ENCODE measurements around the gene CNTNAP5.

CNTNAP5 gene

DNA sequence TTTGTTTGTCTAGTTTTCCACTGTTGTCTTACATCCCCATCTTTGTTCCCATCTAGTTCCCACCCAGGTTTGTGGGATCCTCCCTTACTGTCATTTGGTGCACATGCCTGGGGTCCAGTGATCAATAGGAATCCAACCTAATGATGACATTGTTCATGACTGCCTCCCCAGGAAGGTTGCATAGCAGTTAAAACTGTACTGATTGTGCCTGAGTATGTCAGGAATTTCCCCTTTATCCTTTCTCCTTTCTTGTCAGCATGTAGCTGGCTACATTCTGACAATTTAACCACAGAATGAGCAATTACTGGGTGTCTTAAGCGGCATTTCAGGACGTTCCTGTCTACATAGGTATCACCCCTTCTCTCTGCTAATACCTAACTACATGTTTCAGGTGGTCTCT lies 653.0 kb downstream of the CNTNAP5 start:
- H3K4me3 ChIP-seq (ENCODE audit: low read length), result no peak overlapping the region
- DNase-seq (ENCODE audit: low read depth), result no peak
- no peak for TF ChIP-seq CTCF (conservative IDR thresholded peaks at IDR 0.05; ENCODE audit: low read depth, low read length)

DNA sequence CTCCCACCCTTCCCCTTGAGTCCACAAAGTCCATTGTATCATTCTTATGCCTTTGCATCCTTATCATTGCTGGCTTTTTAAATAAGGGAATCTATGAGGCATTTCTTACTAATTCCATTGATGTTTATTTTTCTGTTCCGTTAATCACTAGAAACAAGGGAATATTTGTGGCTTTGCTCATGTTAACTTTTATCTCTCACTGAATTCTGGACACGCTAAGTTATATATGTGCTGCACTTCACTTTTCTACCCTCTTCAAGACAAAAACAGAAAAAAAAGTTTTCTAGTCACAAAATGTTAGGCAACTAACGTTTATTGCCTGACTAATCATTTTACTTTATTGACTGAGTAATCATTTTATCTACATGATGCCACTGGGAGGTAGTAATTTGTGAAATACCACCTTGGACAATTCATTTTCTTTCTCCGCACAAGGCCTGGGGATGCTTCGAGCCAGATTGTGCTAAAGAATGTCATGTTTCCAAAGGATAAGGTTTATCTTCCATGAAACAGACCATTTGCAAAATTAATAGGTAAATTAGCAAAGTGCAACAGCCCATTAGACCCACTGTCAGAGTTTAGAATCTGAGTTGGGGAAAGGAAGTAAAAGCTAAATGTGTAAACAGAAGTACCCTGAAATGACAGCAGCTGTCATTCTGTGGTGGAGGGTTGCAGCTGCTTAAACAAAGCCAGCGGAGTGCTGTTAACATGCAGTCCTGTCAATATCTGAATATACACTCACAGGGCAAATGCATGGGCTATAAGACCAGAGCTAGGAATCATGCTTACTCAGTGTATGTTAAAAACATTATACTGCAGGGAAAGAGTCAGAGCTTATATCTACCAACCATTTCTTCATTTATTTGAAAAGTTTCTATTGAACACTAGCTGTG lies 658.7 kb downstream of the CNTNAP5 start:
- no peak for DNase-seq (ENCODE audit: low read depth)
- no peak for TF ChIP-seq CTCF (conservative IDR thresholded peaks at IDR 0.05; ENCODE audit: low read depth, low read length)
- H3K4me3 ChIP-seq (ENCODE audit: low read length), result no peak overlapping the region

GRCh38 chr2:124689348-124689747 lies 664.3 kb downstream of the CNTNAP5 start:
- no peak for TF ChIP-seq CTCF (conservative IDR thresholded peaks at IDR 0.05; ENCODE audit: low read depth, low read length)
- no peak overlapping the region for H3K4me3 ChIP-seq (ENCODE audit: low read length)
- DNase-seq (ENCODE audit: low read depth), result no peak

DNA sequence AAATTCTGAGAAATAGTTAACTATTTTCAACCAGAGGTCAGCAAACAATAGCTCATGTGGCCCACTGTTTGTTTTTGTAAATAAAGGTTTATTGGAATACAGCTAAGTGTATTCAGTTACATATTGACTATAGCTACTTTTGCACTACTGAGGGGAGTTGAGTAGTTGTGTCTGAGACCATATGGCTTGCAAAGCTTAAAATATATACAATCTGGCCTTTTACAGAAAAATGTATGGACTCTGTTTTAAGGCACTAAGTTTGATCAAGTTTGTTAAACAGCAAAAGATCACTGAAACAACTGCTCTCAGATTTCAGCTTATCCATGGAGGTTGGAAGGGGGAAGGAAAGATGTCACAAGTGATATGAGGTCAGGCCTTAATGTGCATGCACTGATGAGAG lies 667.1 kb downstream of the CNTNAP5 start:
- H3K4me3 ChIP-seq (ENCODE audit: low read length), result no peak overlapping the region
- no peak for TF ChIP-seq CTCF (conservative IDR thresholded peaks at IDR 0.05; ENCODE audit: low read depth, low read length)
- no peak for DNase-seq (ENCODE audit: low read depth)

GRCh38 chr2:124692707-124693106 lies 667.6 kb downstream of the CNTNAP5 start:
- DNase-seq (ENCODE audit: low read depth), result no peak
- TF ChIP-seq CTCF (conservative IDR thresholded peaks at IDR 0.05; ENCODE audit: low read depth, low read length), result no peak
- H3K4me3 ChIP-seq (ENCODE audit: low read length), result no peak overlapping the region

DNA sequence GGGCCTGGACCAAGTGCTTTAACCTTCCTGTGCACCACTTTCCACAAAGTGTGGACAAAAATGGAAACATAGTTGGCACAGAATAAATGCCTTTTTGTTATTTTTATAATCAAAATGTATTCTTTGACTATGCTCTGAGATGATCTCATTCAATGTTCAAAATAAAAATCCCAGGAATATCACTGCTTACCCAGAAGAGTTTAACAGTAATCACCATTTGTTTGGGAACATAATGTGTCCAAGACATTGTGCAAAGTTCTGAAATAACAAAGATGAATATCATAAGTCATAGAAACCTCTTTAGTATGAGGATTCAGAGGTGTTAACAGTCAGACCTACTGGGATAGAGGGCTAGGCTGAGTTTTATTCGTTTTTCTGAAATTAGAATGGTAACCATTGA lies 668.1 kb downstream of the CNTNAP5 start:
- no peak for TF ChIP-seq CTCF (conservative IDR thresholded peaks at IDR 0.05; ENCODE audit: low read depth, low read length)
- no peak for DNase-seq (ENCODE audit: low read depth)
- H3K4me3 ChIP-seq (ENCODE audit: low read length), result no peak overlapping the region

- no peak for DNase-seq (ENCODE audit: low read depth)
- no peak overlapping the region for H3K4me3 ChIP-seq (ENCODE audit: low read length)
- TF ChIP-seq CTCF (conservative IDR thresholded peaks at IDR 0.05; ENCODE audit: low read depth, low read length), result no peak
Measured at GRCh38 chr2:124698979-124699565, 674.0 kb downstream of the CNTNAP5 start.
